ENCODE measurements around the gene FAM204A. TPM values are rescaled to one million over a fixed set of nuclear protein-coding genes. Genes with fewer than 3 reads are reported as not detected.

FAM204A gene
- total RNA-seq, 1 donor from 2014 or later = 43.6 TPM

- Mint-ChIP-seq H3K27ac (ENCODE audit: unreplicated experiment) (no peak overlapping the region), H3K36me3 (ENCODE audit: unreplicated experiment) (no peaks in the 10 kb centered on the region), H3K4me1 (ENCODE audit: low read depth, unreplicated experiment) (no peaks in the 10 kb centered on the region), H3K4me3 (ENCODE audit: unreplicated experiment) (no peak overlapping the region), H3K27me3 (ENCODE audit: unreplicated experiment) (no peaks in the 10 kb centered on the region), H3K9me3 (ENCODE audit: unreplicated experiment) (no peaks in the 10 kb centered on the region)
- TF ChIP-seq CTCF (IDR thresholded peaks at IDR 0.05; ENCODE audit: partially characterized antibody, unreplicated experiment) = no peak
- DNase-seq = no peak
Measured at GRCh38 chr10:118256209-118256608, 85.9 kb downstream of the FAM204A start.

GRCh38 chr10:118255355-118255754 lies 86.8 kb downstream of the FAM204A start:
- H3K4me3 Mint-ChIP-seq (ENCODE audit: unreplicated experiment) = no peak overlapping the region
- no peaks in the 10 kb centered on the region for H3K9me3 Mint-ChIP-seq (ENCODE audit: unreplicated experiment)
- no peak for TF ChIP-seq CTCF (IDR thresholded peaks at IDR 0.05; ENCODE audit: partially characterized antibody, unreplicated experiment)
- no peaks in the 10 kb centered on the region for H3K27me3 Mint-ChIP-seq (ENCODE audit: unreplicated experiment)
- H3K4me1 Mint-ChIP-seq (ENCODE audit: low read depth, unreplicated experiment) = no peaks in the 10 kb centered on the region
- DNase-seq = no peak
- H3K36me3 Mint-ChIP-seq (ENCODE audit: unreplicated experiment) = no peaks in the 10 kb centered on the region
- no peak overlapping the region for H3K27ac Mint-ChIP-seq (ENCODE audit: unreplicated experiment)

GRCh38 chr10:118254654-118255053 lies 87.5 kb downstream of the FAM204A start:
- peaks cover 1% of the 10 kb centered on the region for H3K9me3 Mint-ChIP-seq (ENCODE audit: unreplicated experiment)
- no peak overlapping the region for H3K4me3 Mint-ChIP-seq (ENCODE audit: unreplicated experiment)
- no peaks in the 10 kb centered on the region for H3K4me1 Mint-ChIP-seq (ENCODE audit: low read depth, unreplicated experiment)
- no peaks in the 10 kb centered on the region for H3K36me3 Mint-ChIP-seq (ENCODE audit: unreplicated experiment)
- no peak for TF ChIP-seq CTCF (IDR thresholded peaks at IDR 0.05; ENCODE audit: partially characterized antibody, unreplicated experiment)
- H3K27ac Mint-ChIP-seq (ENCODE audit: unreplicated experiment) = no peak overlapping the region
- no peaks in the 10 kb centered on the region for H3K27me3 Mint-ChIP-seq (ENCODE audit: unreplicated experiment)
- no peak for DNase-seq

- no peak for TF ChIP-seq CTCF (IDR thresholded peaks at IDR 0.05; ENCODE audit: partially characterized antibody, unreplicated experiment)
- Mint-ChIP-seq H3K36me3 (ENCODE audit: unreplicated experiment) (no peaks in the 10 kb centered on the region), H3K4me1 (ENCODE audit: low read depth, unreplicated experiment) (no peaks in the 10 kb centered on the region), H3K27ac (ENCODE audit: unreplicated experiment) (no peak overlapping the region), H3K9me3 (ENCODE audit: unreplicated experiment) (peaks cover 1% of the 10 kb centered on the region), H3K27me3 (ENCODE audit: unreplicated experiment) (no peaks in the 10 kb centered on the region), H3K4me3 (ENCODE audit: unreplicated experiment) (no peak overlapping the region)
- no peak for DNase-seq
Measured at GRCh38 chr10:118253397-118253796, 88.7 kb downstream of the FAM204A start.

GRCh38 chr10:118251791-118252190 lies 90.3 kb downstream of the FAM204A start:
- H3K27ac Mint-ChIP-seq (ENCODE audit: unreplicated experiment) = no peak overlapping the region
- H3K9me3 Mint-ChIP-seq (ENCODE audit: unreplicated experiment) = peaks cover 1% of the 10 kb centered on the region
- TF ChIP-seq CTCF (IDR thresholded peaks at IDR 0.05; ENCODE audit: partially characterized antibody, unreplicated experiment) = no peak

More at GRCh38 chr10:118251791-118252190, 90.3 kb downstream of the FAM204A start:
- Mint-ChIP-seq H3K36me3 (ENCODE audit: unreplicated experiment) (no peaks in the 10 kb centered on the region), H3K4me1 (ENCODE audit: low read depth, unreplicated experiment) (peaks cover 5% of the 10 kb centered on the region), H3K27me3 (ENCODE audit: unreplicated experiment) (peaks cover 3% of the 10 kb centered on the region), H3K4me3 (ENCODE audit: unreplicated experiment) (no peak overlapping the region)
- DNase-seq = no peak
